NCI-H1436 (cell line): Measurements from ENCODE around the gene STUB1.
A peak's percentile ranks its signal among the peaks of the same experiment; 100 is the strongest.

Source experiments
- DNase-seq: peaks from one replicate; lab custom pipeline; 2025; lab: John Stamatoyannopoulos, UW

Gene STUB1

GRCh38 chr16:725463-726187, 45.4 kb downstream of the STUB1 start:
- DNase-seq: no peak

GRCh38 chr16:726188-726437, 45.9 kb downstream of the STUB1 start:
- DNase-seq: peak; percentile 17

GRCh38 chr16:726438-727290, 46.5 kb downstream of the STUB1 start, which contains the start of the genes CCDC78 and HAGHL:
CCDC78 (minus strand) TSS chr16:726443; CDS start chr16:726367, 76 bp downstream.
HAGHL (plus strand) TSS chr16:727106; CDS start chr16:727510, 404 bp downstream.
- DNase-seq: peak; percentile 12

- no peak for DNase-seq
Observed at GRCh38 chr16:727291-727977, 47.2 kb downstream of the STUB1 start.

- peak; percentile 33 for DNase-seq
Observed at GRCh38 chr16:728131-728889, 48.1 kb downstream of the STUB1 start.

GRCh38 chr16:728890-729744, 48.9 kb downstream of the STUB1 start:
- DNase-seq: no peak

GRCh38 chr16:729768-730665, 49.8 kb downstream of the STUB1 start:
- no peak for DNase-seq

GRCh38 chr16:730666-731509, 50.7 kb downstream of the STUB1 start:
- no peak for DNase-seq

GRCh38 chr16:732332-732731, 52.1 kb downstream of the STUB1 start:
- DNase-seq: no peak
